AG09309 (cell line): ENCODE data around the gene APMAP.

ENCODE experiments used
- DNase-seq: peaks from one replicate; pipeline ENCODE4 v3.0.0-alpha.2; 2010; ENCODE audit warnings: low read depth
- H3K4me3 ChIP-seq: 2 replicates; pipeline ENCODE4 v1.5.1; 2011; ENCODE audit warnings: mild to moderate bottlenecking, low read depth, low read length, moderate library complexity; ENCODE audit not compliant: control insufficient read depth
- CTCF ChIP-seq: IDR thresholded peaks from 2 replicates; pipeline ENCODE4 v1.5.1; 2011; ENCODE audit warnings: mild to moderate bottlenecking, low read depth, low read length, inconsistent platforms; ENCODE audit not compliant: insufficient read depth, control insufficient read depth; ENCODE audit errors: missing control alignments

APMAP gene

GRCh38 chr20:24953209-24953575 lies 39.4 kb downstream of the APMAP start:
- DNase-seq: no peak
- no peak overlapping the region for H3K4me3 ChIP-seq
- no peak for TF ChIP-seq CTCF

DNA sequence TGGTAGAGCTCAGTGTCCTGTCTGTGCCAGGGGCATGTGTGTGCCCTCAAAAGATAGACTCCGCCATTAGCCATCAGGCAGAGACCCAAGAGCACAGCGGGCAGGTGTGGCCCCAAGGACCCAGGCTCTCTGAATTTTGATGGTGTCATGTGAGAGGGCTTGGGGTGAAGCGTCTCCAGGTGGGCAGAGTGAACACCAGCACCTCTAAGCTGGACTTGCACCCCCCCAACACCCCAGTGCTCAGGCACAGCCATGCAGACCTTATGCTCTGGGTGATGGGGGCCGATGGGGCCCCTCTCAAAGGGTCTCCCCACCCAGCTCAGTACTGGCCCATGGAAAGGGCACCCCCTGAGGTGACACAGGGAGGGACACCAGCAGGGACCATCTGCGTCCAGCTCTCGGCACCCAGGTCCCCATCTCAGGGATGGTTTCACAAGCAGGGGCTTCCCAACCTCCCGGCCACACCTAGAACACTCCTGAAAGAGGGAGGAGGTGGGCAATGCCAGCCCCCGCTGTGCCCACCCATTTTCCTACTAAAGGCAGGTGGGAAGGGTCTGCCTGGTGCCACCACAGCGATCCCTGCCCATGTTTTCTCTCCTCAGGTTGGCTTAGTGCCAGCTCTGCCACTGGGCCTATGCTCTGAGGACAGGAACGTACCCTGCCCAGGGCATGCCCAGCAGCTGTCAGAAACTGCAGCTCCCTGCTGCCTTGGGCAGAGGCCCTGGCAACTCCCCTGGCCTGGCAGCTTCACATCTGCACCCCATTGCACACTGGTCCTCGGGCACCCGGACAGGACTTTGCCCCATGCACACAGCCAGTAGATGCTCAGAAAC lies 40.0 kb downstream of the APMAP start:
- H3K4me3 ChIP-seq: no peak overlapping the region
- TF ChIP-seq CTCF: no peak
- no peak for DNase-seq

GRCh38 chr20:24951536-24952083 lies 40.9 kb downstream of the APMAP start:
- H3K4me3 ChIP-seq: no peak overlapping the region
- no peak for DNase-seq
- TF ChIP-seq CTCF: no peak

DNA sequence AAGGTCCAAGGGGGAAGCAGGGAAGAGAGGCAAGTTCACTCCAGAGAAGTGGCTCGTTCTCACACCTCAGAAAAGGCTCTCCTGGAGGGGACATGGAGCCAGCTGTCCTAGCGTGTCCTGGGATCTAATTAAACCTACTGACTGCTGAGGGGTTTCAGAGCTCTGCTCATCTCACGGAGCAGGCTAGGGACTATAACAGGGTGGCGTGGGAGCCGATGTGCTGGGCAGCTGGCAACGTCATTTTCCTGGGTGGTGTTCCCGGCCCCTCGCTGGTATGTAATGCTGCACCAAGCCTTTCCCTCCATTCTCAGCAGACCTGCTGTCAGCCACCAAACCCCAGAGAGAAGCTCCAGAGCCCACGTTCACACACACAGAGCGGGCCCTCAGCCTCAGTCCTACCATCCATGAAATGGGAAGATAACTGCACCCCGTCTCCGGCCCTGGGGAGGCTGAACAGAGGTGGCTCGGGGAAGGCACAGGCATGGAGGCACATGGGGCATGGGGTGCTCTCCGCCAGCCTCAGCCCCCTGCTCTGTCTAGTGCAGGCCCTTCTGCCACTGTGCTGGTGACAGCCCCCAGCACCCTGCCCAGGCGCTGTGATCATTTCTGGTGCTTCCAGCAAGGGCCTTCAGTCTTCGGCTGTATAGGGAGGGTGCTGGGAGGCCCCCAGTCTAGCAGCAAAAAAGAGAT lies 41.6 kb downstream of the APMAP start:
- no peak overlapping the region for H3K4me3 ChIP-seq
- no peak for DNase-seq
- TF ChIP-seq CTCF: no peak

- H3K4me3 ChIP-seq: no peak overlapping the region
- DNase-seq: no peak
- TF ChIP-seq CTCF: no peak
Measured at GRCh38 chr20:24950128-24950835, 42.3 kb downstream of the APMAP start.

GRCh38 chr20:24949756-24950127 lies 42.8 kb downstream of the APMAP start:
- no peak for TF ChIP-seq CTCF
- no peak overlapping the region for H3K4me3 ChIP-seq
- DNase-seq: no peak
